ENCODE results near the gene SYNM. TPM values are rescaled to one million over a fixed set of nuclear protein-coding genes. Genes with fewer than 3 reads are reported as not detected.

The SYNM gene
- total RNA-seq, 1 experiment from 2014 or later: 11.8 TPM

GRCh38 chr15:99167201-99167600 is 62.3 kb downstream of the SYNM start:
- no peak for DNase-seq (ENCODE audit: low read depth)

- no peak for DNase-seq (ENCODE audit: low read depth)
Observed at GRCh38 chr15:99167640-99168039, 62.8 kb downstream of the SYNM start.

- no peak for DNase-seq (ENCODE audit: low read depth)
Observed at GRCh38 chr15:99168601-99169580, 64.0 kb downstream of the SYNM start.

GRCh38 chr15:99169769-99170311 is 65.0 kb downstream of the SYNM start:
- DNase-seq (ENCODE audit: low read depth): no peak

GRCh38 chr15:99170476-99171065 is 65.7 kb downstream of the SYNM start:
- no peak for DNase-seq (ENCODE audit: low read depth)

- no peak for DNase-seq (ENCODE audit: low read depth)
Observed at GRCh38 chr15:99172171-99172570, 67.3 kb downstream of the SYNM start.

- no peak for DNase-seq (ENCODE audit: low read depth)
Observed at GRCh38 chr15:99172989-99173388, 68.1 kb downstream of the SYNM start.

GRCh38 chr15:99174567-99175395 is 69.9 kb downstream of the SYNM start:
- no peak for DNase-seq (ENCODE audit: low read depth)

GRCh38 chr15:99176757-99177156 is 71.9 kb downstream of the SYNM start:
- DNase-seq (ENCODE audit: low read depth): no peak

- no peak for DNase-seq (ENCODE audit: low read depth)
Observed at GRCh38 chr15:99177679-99178078, 72.8 kb downstream of the SYNM start.

- no peak for DNase-seq (ENCODE audit: low read depth)
Observed at GRCh38 chr15:99180086-99180963, 75.4 kb downstream of the SYNM start.

GRCh38 chr15:99180964-99181306 is 76.1 kb downstream of the SYNM start:
- no peak for DNase-seq (ENCODE audit: low read depth)

GRCh38 chr15:99181545-99181971 is 76.7 kb downstream of the SYNM start:
- no peak for DNase-seq (ENCODE audit: low read depth)

GRCh38 chr15:99182791-99183190 is 77.9 kb downstream of the SYNM start:
- no peak for DNase-seq (ENCODE audit: low read depth)

Other genes starting within 250 kb of the SYNM start
- gene PGPEP1L, start 97.3 kb upstream of the SYNM start, total RNA-seq (2014; rRNA removed; shearing (Covaris generic)): not detected in 2 replicates
- 14.2 and 22.4 TPM in 2 replicates for gene TTC23, start 144.5 kb downstream of the SYNM start, total RNA-seq (2014; rRNA removed; shearing (Covaris generic))
- gene LRRC28, start 146.4 kb downstream of the SYNM start, total RNA-seq (2014; rRNA removed; shearing (Covaris generic)): 12.1 and 17.0 TPM in 2 replicates